NCI-H146 (cell line): ENCODE results near the gene SLC7A7.
"Not testable (repeated sequence)": the region's sequence is repeated elsewhere in the genome, so short reads cannot be mapped to it uniquely, and the experiment has no call there.

Source experiments
- DNase-seq: peaks from one replicate; lab custom pipeline; 2025; lab: John Stamatoyannopoulos, UW

The SLC7A7 gene

GRCh38 chr14:22821193-22822015 lies 6.2 kb upstream of the SLC7A7 start:
- peak; percentile 72 for DNase-seq

DNA sequence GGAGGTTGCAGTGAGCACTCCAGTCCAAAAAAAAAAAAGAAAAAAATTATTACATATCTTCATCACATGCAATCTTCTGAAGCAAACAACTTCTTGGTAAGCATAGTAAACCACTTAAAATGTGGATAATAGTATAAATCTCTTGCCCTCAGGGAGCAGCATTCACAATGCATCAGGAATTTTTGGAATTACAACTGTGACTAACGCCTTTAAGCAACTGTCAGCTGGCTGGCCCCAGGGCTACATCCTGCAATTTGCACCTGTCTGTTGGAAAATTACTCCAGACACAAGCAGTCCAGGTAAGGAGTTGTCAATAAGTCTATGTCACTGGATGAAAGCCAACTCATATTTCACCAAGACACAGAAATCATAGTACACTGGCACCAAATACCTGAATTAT lies 5.5 kb upstream of the SLC7A7 start:
- DNase-seq = peak; percentile 64

GRCh38 chr14:22819151-22819988 lies 4.1 kb upstream of the SLC7A7 start:
- DNase-seq = peak; percentile 50

DNA sequence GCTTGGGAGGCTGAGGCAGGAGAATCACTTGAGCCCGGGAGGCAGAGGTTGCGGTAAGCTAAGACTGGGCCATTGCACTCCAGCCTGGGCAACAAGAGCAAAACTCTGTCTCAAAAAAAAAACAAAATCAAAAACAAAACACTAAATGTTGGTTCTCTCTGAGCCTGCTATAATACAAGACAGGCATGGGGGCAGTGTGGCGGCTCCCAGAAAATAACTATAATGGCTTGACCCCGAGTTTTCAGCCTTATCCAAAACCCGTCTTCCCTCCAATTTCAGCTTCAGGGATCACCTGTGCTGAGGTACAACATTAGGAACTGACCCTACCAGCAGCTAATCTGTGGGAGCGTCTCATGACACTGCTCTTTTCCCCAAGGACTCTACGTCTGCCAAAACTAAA lies 862 bp downstream of the SLC7A7 start:
- DNase-seq = no peak

GRCh38 chr14:22813145-22813544 lies 2.1 kb downstream of the SLC7A7 start:
- no peak for DNase-seq

DNA sequence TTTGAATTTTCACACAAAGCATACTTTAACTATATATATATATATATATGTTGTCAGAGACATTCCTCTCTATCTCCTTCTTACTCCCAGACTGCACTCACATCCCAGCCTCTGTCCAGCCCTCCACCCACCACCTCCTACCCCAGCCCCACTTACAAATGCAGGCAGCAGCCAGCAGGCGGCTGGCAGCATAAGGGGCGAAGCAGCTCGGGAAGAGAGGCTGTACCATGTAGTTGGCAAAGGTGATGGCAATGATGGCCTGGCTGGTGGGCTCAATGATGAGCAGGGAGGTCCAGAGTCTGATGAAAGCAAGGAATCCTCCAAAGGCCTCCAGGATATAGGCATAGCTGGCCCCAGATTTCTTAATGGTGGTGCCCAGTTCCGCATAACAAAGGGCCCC lies 2.5 kb downstream of the SLC7A7 start:
- no peak for DNase-seq

DNA sequence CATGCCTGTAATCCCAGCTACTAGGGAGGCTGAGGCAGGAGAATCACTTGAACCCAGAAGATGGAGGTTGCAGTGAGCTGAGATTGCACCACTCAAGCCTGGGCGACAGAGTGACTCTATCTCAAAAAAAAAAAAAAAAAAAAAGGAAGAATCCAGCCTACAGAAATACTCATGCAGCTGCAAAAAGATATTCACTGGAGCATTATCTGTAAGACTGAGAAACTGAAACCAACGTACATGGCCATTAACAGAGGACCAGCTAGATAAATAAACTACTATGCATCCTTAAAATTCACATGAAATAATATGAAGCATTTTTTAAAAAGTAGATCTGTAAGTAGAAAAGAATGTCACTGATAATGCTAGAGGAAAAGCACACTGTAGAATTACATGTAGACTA lies 3.5 kb downstream of the SLC7A7 start:
- no peak for DNase-seq

DNA sequence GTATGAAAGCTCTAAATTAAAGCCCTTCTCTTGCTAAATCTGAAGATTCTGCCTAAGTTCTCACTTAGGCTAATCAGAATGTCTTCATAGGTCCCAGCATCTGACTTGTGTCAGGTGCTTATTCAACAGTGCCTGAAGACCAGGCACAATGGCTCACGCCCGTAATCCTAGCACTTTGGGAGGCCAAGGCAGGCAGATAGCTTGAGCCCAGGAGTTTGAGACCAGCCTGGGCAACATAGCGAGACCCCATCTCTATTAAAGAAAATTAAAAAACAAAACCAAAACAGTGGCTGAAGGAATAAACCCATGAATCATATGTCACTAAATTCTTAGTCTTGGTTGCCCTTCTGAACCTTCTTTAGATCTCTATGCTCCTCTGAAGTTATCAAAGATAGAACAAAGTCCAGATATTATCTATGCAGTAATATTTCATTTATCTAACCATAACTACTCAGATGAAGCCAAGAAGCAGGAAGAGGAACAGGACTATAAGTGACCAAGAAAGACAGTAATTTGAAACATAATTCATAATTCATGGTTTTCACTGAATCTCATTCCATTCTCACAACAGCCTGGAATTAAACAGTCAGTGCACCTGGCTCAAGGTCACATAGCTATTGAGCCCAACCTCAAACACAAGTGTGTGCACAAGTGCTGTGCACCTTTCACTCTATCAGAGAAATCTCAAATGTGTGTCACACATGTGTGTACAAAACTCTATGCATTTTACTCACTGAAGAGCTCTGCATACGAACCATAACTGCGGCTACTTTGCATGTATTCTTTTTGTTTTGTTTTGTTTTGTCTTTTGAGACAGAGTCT lies 6.6 kb downstream of the SLC7A7 start:
- no peak for DNase-seq

GRCh38 chr14:22807432-22808087 lies 7.7 kb downstream of the SLC7A7 start:
- DNase-seq = no peak

DNA sequence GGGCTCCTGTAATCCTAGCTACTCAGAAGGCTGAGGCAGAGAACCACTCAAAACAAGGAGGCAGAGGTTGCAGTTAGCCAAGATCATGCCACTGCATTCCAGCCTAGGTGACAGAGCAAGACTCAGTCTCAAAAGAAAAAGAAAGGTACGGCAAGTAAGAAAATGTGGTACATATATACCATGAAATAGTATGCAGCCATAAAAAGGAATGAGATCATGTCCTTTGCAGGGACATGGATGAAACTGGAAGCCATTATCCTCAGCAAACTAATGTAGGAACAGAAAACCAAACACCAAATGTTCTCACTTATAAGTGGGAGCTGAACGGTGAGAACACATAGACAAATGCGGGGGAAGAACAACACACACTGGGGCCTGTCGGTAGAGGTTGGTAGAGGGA lies 10.0 kb downstream of the SLC7A7 start:
- DNase-seq = not testable (repeated sequence)

DNA sequence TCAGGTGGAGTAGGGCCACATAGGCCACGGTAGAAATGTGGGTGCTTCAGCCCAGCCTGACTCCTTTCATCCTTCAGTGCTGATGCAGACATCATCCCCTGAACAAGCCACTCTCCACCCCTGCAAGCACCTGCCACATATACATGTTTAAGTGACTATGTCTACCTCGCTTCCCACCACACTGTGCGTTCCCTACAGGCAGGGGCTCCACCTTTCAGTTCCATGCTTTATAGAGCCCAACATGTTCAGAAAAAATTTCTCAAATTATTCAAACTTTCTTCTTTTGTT lies 11.6 kb downstream of the SLC7A7 start:
- no peak for DNase-seq

DNA sequence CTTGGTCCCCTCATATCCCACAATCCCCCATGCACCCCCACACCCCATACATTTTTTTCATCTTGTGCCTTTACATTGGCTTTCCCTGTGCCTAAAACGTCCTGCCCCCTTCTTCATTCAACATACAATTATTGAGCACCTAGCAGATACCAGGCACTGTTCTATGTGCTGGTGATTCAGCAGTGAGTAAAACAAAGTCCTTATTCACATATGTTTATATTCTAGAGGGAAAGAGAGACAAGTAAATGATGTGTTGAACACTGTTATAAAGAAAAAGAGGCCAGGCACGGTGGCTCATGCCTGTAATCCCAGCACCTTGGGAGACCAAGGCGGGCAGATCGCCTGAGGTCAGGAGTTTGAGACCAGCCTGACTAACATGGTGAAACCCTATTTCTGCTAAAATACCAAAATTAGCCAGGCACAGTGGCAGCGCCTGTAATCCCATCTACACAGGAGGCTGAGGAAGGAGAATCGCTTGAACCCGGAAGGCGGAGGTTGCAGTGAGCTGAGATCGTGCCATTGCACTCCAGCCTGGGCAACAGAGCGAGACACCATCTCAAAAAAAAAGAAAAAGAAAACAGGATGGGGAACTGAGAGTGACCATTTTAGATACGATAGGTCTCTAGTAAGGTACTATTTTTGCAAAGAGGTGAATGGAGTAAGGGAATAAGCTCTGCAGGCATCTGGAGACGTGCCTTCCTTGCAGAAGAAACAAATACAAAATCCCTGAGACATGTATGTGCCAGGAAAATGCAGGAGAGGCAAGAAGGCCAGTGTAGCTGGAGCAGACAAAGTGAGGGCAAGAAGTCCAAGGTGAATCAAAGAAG lies 12.2 kb downstream of the SLC7A7 start:
- no peak for DNase-seq

DNA sequence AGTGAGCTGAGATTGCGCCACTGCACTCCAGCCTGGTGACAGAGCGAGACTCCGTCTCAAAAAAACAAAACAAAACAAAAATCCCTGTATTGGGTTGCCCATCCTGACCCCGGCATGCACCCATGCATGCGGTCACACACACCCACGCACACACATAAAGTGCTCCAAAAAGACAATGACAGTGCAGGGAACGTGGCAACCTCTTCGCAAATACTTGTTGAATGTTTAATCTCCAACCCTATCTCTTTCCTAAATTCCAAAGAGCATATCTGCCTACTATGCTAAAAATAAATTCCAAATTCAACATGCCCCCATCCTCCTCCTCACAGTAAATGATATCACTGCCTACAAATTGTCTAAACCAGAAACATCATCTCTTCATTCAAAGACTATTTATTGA lies 13.5 kb downstream of the SLC7A7 start:
- DNase-seq = no peak

DNA sequence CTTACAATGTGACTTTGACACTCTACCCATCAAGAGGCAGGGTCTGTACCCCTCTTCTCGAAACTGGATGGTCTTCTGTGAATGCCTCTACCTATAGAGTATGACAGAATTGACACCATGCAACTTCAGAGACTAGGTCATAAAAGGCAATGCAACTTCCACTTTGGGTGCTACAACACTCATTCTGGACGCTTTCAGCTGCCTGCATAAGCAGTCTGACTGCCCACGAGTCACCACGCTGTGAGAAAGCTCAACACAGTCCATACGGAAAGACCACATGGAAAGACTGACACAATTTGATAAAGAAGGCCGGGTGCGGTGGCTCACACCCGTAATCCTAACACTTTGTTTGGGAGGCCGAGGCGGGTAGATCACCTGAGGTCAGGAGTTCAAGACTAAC lies 14.9 kb downstream of the SLC7A7 start:
- no peak for DNase-seq

DNA sequence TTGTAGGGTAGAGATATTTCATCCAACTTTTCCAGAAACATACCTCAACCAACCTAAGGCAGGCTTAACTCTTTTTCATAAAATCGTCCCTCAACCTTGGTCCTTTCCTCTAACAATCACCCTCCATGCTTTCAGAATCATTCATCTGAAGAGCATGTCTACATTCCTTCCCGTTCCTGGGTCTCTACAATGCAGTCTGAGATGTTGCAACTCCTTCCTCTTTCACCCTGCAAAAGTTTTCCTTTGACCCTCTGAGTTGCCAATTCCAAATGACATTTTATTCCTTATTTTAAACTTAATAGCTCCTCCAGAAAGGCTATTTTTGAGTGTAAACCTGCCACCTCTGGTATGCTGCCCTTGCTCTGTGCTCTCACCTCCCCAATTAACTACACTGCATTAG lies 16.7 kb downstream of the SLC7A7 start:
- DNase-seq = no peak

DNA sequence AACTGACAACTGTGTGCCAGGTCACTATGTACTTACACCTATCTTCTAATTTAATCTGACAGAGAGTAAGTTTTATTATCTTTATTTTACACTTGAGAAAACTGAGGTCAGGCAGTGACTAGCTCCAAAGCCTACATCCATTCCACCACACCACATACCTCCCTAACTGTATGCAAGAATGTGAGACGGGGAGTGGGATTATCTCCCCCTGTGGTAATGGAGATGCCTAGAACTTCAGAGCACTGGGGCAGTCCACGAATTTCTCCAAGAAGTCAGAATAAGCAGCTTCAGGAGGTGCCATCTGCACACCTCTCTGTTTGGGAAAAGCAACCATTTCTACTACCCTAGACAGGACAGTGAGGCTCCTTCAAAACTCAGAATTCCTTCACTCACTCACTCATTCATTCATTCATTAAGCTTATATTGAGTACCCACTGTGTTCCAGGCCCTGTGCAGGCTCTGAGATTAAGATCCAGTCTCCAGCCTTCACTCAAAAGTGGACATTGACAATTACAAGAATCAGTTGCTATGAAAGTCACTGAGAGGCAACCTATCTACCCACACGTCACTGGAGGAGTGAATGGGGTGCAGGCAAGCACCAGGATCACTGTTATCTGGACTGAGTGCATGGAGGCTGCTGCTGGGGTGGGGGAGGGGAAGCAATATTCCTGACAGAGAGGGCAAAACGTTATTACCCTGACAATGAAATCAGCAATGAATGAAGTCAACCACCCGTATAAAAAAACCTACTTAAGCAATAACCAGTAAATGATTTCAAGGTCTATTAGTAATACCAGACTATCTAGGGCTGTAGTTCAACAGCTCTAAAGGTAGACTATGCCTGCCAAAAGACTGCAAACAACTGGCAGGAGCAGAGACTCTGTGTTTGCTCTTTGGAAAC lies 18.0 kb downstream of the SLC7A7 start:
- DNase-seq = no peak

- no peak for DNase-seq
Observed at GRCh38 chr14:22796087-22796707, 19.0 kb downstream of the SLC7A7 start.

DNA sequence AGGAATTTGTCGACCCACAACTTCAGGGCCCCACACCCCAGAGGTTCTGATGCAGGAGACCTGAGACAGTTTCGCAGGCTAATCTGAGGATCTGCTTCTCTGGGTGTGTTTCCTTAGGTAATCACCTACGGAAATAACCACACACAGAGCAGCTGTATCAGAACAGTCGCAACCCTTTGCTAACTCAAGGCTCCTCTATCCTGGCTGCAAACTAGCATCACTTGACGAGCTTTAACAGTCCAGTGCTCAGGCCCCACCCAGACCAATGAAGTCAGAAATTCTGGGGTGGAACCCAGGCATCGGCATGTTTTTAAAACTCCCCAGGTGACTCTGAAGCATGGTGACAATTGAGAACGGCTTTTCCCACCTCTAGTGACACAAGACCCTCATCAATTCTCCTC lies 20.7 kb downstream of the SLC7A7 start:
- DNase-seq = no peak

DNA sequence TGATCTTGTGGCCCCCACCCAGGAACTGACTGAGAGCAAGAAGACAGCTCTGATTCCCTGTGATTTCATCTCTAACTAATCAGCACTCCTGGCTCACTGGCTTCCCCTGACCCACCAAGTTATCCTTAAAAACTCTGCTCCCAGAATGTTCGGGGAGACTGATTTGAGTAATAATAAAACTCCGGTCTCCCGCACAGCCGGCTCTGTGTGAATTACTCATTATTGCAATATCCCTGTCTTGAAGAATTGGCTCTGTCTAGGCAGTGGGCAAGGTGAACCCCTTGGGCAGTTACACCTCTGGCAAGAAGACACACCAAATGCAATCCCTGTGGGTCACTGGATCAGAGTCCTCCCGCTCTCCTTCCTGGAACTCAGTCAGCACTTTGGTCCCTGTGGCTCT lies 21.3 kb downstream of the SLC7A7 start:
- DNase-seq = no peak

GRCh38 chr14:22793550-22793949 lies 21.7 kb downstream of the SLC7A7 start:
- DNase-seq = not testable (repeated sequence)
